Germinal center (tissue), 1 donor: ENCODE measurements around the gene MAN1C1.
A peak's percentile ranks its signal among the peaks of the same experiment; 100 is the strongest.

Experiments
- DNase-seq: peaks from one replicate; pipeline ENCODE4 v3.0.0; 2012; ENCODE audit warnings: mixed read lengths, low spot score

MAN1C1 gene

GRCh38 chr1:25803368-25803767 is 186.8 kb downstream of the MAN1C1 start:
- DNase-seq = no peak

DNA sequence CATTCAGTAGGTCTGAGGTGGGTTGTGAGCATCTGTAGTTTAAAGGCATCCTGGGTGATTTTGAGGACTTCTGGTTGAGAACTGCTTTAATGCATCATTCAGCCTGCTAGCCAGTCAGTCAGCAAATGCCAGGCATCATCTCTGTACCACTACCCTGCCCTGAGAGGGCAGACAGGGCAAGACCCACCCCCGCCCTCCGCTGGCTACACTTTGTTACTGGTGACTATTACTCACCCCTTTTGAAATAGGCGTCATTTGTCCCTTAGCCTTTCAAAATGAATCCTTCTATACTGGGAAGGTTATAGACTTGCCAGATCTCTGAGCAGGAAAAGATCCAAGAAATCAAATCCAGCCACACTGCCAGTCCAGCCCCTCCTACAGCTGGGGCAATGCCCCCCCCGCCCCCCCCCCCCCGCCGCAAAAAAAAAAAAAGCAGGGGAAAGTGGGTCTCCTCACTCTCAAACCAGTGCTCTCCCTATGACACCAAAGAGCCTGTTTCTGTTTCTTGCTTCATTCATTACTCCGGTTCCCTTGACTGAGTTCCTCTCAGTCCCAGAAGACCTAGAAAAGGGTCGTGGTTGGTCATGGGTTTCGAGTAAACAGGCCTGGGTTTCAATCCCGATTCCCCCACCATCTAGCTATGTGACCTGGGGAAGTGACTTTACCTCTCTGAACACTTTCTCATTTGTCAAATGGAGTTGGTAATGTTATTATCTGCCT is 187.8 kb downstream of the MAN1C1 start:
- DNase-seq = no peak

DNA sequence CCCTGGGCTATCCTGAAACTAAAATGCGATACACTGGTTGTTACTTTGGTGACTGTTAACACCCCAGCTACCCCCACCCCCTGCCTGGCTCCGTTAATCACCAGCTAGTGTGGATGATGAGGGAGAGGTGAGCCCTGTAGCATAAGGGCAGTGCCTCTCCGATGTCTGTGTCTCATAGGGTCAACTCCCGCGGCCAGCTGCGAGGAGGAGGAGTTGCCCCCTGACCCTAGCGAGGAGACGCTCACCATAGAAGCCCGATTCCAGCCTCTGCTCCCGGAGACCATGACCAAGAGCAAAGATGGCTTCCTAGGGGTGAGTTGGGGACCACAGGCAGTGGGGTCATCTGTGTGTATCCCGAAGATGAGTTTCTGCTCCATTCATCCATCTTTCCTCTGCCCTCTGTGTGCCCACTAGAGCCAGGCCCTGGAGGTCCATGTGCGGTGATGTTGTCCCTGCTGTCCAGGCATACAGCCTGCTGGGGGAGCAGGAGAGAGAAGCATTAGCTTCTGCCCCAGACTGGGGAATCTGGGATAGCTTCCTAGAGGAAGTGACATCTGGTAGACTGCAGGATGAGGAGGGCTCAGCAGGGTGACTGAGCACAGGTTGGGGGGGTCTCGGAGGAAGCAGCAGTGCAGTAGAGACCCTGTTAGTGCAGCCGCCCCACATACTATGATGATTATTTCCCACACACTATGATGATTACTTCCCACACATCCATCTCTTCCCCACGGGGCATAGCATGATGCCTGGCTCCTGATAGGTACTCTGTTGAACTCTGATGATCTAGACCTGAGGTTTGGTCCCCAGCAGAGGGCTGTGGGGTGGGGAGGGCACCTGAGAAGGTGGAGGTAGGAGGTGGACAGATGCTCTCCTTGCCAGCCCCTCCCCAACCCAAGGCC is 188.6 kb downstream of the MAN1C1 start:
- no peak for DNase-seq

- no peak for DNase-seq
Observed at GRCh38 chr1:25805863-25806225, 189.3 kb downstream of the MAN1C1 start.

DNA sequence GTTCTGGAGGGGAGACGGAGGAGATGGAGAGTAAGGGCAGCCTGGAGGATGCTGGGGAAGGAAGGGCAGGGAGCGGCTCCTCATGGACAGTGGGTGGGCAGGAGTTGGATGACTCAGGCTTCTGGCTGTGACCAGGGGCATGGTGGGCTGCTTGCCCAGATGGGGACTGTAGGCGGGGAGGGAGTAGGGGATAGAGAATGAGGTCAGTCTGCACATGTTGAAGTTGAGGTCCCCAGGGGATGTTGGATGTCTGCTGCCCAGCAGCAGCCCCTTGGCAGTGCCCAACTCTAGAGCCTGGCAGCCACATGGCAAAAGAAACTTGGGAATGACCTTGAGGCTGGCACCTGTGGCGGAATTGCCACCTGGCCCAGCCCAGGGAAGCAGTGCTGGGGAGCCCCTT is 189.8 kb downstream of the MAN1C1 start:
- no peak for DNase-seq

DNA sequence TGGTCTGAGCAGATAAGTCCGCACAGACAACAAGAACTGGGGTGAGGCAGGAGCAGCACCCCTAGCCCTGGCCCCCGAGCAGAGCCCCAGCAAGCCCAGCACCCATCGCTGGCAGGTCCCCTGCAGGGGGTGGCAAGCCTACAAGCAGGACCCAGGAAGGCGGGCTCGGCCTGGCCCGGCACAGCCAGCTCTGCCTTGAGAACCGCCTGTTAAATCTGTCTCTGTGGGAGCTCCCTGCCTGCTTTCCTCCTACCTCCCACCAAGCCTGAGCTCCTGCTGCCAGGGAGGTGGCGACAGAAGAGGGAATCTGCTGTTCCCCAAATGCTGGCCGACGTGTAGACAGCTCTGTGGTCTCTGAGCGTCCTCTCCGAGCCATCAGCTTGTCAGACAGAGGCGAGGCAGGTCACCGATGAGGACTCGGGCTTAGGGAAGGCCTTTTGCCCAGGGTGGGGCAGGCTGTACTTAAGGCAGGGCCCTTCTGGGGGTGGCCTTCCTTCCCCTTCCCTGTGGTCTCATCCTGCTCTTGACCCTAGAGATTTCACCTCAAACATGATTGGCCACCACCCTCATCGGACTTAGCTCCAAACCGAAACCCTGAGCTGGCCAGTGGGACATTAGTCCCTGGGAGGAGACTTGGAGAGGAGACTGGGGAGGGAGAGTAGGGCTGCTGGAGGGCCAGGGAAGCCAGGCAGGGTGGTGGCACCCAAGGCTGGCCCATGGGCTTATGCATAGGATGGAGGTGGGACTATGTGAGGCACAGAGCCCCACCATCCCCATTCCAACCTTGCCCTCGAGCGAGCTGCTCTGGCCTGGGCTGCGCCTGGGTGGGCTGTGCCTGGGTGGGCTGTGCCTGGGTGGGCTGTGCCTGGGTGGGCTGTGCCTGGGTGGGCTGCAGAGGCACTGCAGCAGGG is 191.1 kb downstream of the MAN1C1 start:
- DNase-seq = no peak

GRCh38 chr1:25808481-25809244 is 192.1 kb downstream of the MAN1C1 start:
- DNase-seq = no peak

DNA sequence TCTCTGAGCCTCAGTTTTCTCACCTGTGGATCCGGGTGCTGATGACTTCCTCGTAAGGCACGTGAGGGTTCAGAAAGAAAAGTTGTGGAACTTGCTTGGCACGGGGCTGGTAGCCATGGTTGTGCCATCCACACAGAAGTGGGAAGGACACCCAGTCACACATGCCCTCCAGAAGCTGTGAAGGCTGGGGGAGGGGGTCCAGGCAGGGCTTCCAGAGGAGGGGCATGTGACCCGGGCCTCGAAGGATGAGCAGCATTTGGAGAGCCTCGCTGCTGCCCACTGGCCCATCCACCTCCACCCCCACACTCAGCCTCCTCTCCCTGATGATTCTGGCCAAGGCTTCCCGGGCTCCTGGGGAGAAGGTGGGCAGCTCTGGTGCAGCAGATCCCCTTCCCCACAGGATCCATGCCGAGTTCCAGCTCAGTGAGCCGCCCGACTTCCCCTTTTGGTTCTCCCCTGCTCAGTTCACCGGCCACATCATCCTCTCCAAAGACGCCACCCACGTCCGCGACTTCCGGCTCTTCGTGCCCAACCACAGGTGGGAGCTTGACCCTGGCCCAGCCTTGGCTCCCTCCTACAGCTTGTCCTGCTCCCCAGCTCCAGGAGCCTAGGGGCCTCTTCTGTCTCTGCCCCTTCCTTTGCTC is 192.8 kb downstream of the MAN1C1 start:
- peak; percentile 47 for DNase-seq

GRCh38 chr1:25809929-25810328 is 193.3 kb downstream of the MAN1C1 start:
- DNase-seq = no peak

- peak; percentile 82 for DNase-seq
Observed at GRCh38 chr1:25810341-25811299, 194.0 kb downstream of the MAN1C1 start.

DNA sequence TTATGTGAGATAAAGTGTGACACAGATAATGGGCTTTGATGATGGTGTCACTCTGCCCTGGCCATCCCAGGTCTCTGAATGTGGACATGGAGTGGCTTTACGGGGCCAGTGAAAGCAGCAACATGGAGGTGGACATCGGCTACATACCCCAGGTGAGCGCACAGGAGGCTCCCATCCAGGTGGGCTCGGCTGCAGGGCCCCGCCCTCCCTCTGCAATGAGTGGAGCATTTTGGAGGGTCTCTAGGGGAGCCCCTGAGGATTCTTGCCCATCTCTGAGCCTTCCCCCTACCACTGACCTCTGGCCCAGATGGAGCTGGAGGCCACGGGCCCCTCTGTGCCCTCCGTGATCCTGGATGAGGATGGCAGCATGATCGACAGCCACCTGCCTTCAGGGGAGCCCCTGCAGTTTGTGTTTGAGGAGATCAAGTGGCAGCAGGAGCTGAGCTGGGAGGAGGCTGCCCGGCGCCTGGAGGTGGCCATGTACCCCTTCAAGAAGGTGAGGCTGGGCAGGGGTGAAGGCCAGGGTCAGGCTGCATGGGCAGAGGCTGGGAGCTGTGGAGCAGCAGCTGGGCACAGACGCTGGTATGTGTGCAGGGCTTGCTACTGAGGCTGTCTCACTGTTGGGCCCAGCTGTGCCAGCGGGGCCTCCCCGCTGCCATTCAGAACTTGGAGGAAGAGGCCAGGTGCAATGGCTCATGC is 194.9 kb downstream of the MAN1C1 start:
- DNase-seq = no peak

- no peak for DNase-seq
Observed at GRCh38 chr1:25813071-25813733, 196.6 kb downstream of the MAN1C1 start.

- DNase-seq = no peak
Observed at GRCh38 chr1:25813734-25814471, 197.3 kb downstream of the MAN1C1 start.

DNA sequence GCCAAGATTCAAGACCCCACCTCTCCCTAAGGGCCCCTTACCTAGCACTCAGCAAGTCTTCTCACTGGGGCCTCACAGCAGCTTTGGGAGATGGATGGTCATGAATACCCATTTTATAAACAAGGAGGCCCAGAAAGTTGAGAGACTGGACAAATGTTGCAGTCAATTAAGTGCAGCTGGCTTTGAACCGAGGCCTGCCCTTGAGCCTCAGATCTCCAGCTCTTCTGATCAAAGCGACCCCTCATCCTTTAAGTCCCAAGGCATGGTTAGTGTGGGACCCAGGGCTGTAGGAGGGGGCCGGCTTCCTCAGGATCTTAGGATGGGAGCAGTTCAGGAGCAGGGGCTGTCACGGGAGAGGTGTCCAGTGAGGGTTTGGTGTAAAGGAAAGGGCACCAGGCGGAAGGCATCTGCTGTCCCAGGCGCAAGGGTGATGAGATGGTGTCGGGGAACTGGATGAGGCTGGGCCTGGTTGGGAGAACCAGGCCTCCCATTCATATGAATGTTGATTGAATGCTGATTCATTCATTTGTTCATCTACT is 198.0 kb downstream of the MAN1C1 start:
- DNase-seq = no peak

GRCh38 chr1:25815208-25816111 is 198.9 kb downstream of the MAN1C1 start:
- DNase-seq = no peak

GRCh38 chr1:25816112-25816718 is 199.6 kb downstream of the MAN1C1 start:
- no peak for DNase-seq
